H9 (cell line): ENCODE results near the gene ZNF490. TPM values are rescaled to one million over a fixed set of nuclear protein-coding genes. Genes with fewer than 3 reads are reported as not detected.

Source experiments
- DNase-seq: peaks from one replicate; pipeline ENCODE4 v3.0.0-alpha.2; 2017
- H2AFZ ChIP-seq: one replicate; pipeline ENCODE4 v1.6.1; 2013; ENCODE audit warnings: mild to moderate bottlenecking, low read length, control low read depth, moderate library complexity
- H2AK5ac ChIP-seq: 2 replicates; pipeline ENCODE4 v1.6.1; 2013; ENCODE audit warnings: low read length, control low read depth, mixed read lengths; ENCODE audit not compliant: insufficient read length
- H2BK120ac ChIP-seq: one replicate; pipeline ENCODE4 v1.6.1; 2013; ENCODE audit warnings: low read depth, mild to moderate bottlenecking, low read length, control low read depth, inconsistent platforms; ENCODE audit not compliant: poor library complexity, severe bottlenecking
- H2BK12ac ChIP-seq: 2 replicates; pipeline ENCODE4 v1.6.1; 2013; ENCODE audit warnings: low read length, control low read depth, mixed read lengths, low read depth; ENCODE audit not compliant: insufficient read length
- H2BK15ac ChIP-seq: 2 replicates; pipeline ENCODE4 v1.6.1; 2013; ENCODE audit warnings: low read depth, low read length, control low read depth
- H2BK20ac ChIP-seq: one replicate; pipeline ENCODE4 v1.6.1; 2013; ENCODE audit warnings: low read depth, mild to moderate bottlenecking, low read length, control low read depth, inconsistent platforms; ENCODE audit not compliant: poor library complexity, severe bottlenecking
- H2BK5ac ChIP-seq: 2 replicates; pipeline ENCODE4 v1.6.1; 2013; ENCODE audit warnings: low read length, control low read depth, mixed read lengths; ENCODE audit not compliant: insufficient read length
- H3K14ac ChIP-seq: 2 replicates; pipeline ENCODE4 v1.6.1; 2013; ENCODE audit warnings: low read length, control low read depth; ENCODE audit not compliant: insufficient read depth
- H3K18ac ChIP-seq: 2 replicates; pipeline ENCODE4 v1.6.1; 2013; ENCODE audit warnings: low read depth, mild to moderate bottlenecking, mixed read lengths, low read length, control low read depth; ENCODE audit not compliant: insufficient read length
- H3K23ac ChIP-seq: 2 replicates; pipeline ENCODE4 v1.6.1; 2013; ENCODE audit warnings: low read length, control low read depth, mixed read lengths, low read depth; ENCODE audit not compliant: insufficient read length
- H3K23me2 ChIP-seq: 2 replicates; pipeline ENCODE4 v1.6.1; 2013; ENCODE audit warnings: low read depth, mild to moderate bottlenecking, mixed read lengths, low read length, control low read depth; ENCODE audit not compliant: insufficient read length, poor library complexity, severe bottlenecking
- H3K27ac ChIP-seq: 2 replicates; pipeline ENCODE4 v1.5.1; 2013; ENCODE audit warnings: low read length, control low read depth, mixed read lengths, low read depth; ENCODE audit not compliant: insufficient read length
- H3K27me3 ChIP-seq: 2 replicates; pipeline ENCODE4 v1.6.1; 2013; ENCODE audit warnings: low read length, control low read depth, inconsistent platforms; ENCODE audit not compliant: insufficient read depth
- H3K4ac ChIP-seq: 2 replicates; pipeline ENCODE4 v1.6.1; 2013; ENCODE audit warnings: low read depth, mild to moderate bottlenecking, control low read depth, inconsistent platforms, low read length, moderate library complexity
- H3K4me1 ChIP-seq: 2 replicates; pipeline ENCODE4 v1.6.1; 2013; ENCODE audit warnings: low read length, control low read depth, inconsistent platforms; ENCODE audit not compliant: insufficient read depth
- H3K4me2 ChIP-seq: 2 replicates; pipeline ENCODE4 v1.6.1; 2013; ENCODE audit warnings: low read length, control low read depth, mixed read lengths; ENCODE audit not compliant: insufficient read length, insufficient read depth
- H3K56ac ChIP-seq: 2 replicates; pipeline ENCODE4 v1.6.1; 2013; ENCODE audit warnings: low read depth, mild to moderate bottlenecking, mixed read lengths, low read length, control low read depth; ENCODE audit not compliant: insufficient read length
- H3K79me1 ChIP-seq: 2 replicates; pipeline ENCODE4 v1.6.1; 2013; ENCODE audit warnings: low read depth, mild to moderate bottlenecking, moderate library complexity, low read length, control low read depth, inconsistent platforms; ENCODE audit not compliant: insufficient read depth, poor library complexity, severe bottlenecking
- H3K79me2 ChIP-seq: 2 replicates; pipeline ENCODE4 v1.6.1; 2013; ENCODE audit warnings: low read length, control low read depth, inconsistent platforms; ENCODE audit not compliant: insufficient read depth
- H3K9ac ChIP-seq: 2 replicates; pipeline ENCODE4 v1.6.1; 2013; ENCODE audit warnings: low read length, control low read depth, mixed read lengths; ENCODE audit not compliant: insufficient read length; ENCODE audit errors: extremely low read depth
- H3K9me3 ChIP-seq: one replicate; pipeline ENCODE4 v1.6.1; 2013; ENCODE audit warnings: low read depth, low read length, inconsistent platforms; ENCODE audit not compliant: control insufficient read depth
- H3T11ph ChIP-seq: one replicate; pipeline ENCODE4 v1.6.1; 2013; ENCODE audit warnings: mild to moderate bottlenecking, low read length, control low read depth, inconsistent platforms
- H4K20me1 ChIP-seq: one replicate; pipeline ENCODE4 v1.6.1; 2013; ENCODE audit not compliant: control insufficient read depth, insufficient read length, insufficient read depth
- H4K5ac ChIP-seq: 2 replicates; pipeline ENCODE4 v1.6.1; 2013; ENCODE audit warnings: low read depth, mild to moderate bottlenecking, mixed read lengths, low read length, control low read depth; ENCODE audit not compliant: insufficient read length
- H4K8ac ChIP-seq: replicated peaks from 2 replicates; pipeline ENCODE4 v1.6.1; 2013; ENCODE audit warnings: low read length, control low read depth, mixed read lengths, low read depth; ENCODE audit not compliant: insufficient read length
- H4K91ac ChIP-seq: 2 replicates; pipeline ENCODE4 v1.6.1; 2013; ENCODE audit warnings: low read depth, mild to moderate bottlenecking, moderate library complexity, mixed read lengths, low read length, control low read depth; ENCODE audit not compliant: insufficient read length
- H3K27ac Mint-ChIP-seq, 3 experiments: 2 replicates in 2 of 3; 3 replicates in 1 of 3; pipeline ENCODE4 v1.8.0; 2020 to 2021; ENCODE audit warnings: mixed read lengths in 3 of 3, mild to moderate bottlenecking in 1 of 3, moderate library complexity in 1 of 3
- H3K27me3 Mint-ChIP-seq: 2 replicates; pipeline ENCODE4 v1.8.0; 2021; ENCODE audit warnings: low read depth, mild to moderate bottlenecking, moderate library complexity, mixed read lengths
- H3K36me3 Mint-ChIP-seq, 3 experiments: 2 replicates in 2 of 3; 3 replicates in 1 of 3; pipeline ENCODE4 v1.8.0; 2020 to 2021; ENCODE audit warnings: low read depth in 3 of 3, mixed read lengths in 3 of 3; ENCODE audit not compliant: insufficient read depth in 1 of 3
- H3K4me1 Mint-ChIP-seq, 2 experiments: 2 replicates each; pipeline ENCODE4 v1.8.0; 2020; ENCODE audit warnings: mixed read lengths in 2 of 2
- H3K4me3 Mint-ChIP-seq, 2 experiments: 2 replicates in 1 of 2; 3 replicates in 1 of 2; pipeline ENCODE4 v1.8.0; 2020 to 2021; ENCODE audit warnings: mild to moderate bottlenecking in 2 of 2, mixed read lengths in 2 of 2, moderate library complexity in 1 of 2
- H3K9me3 Mint-ChIP-seq, 2 experiments: 2 replicates in 1 of 2; 3 replicates in 1 of 2; pipeline ENCODE4 v1.8.0; 2020; ENCODE audit warnings: mild to moderate bottlenecking in 2 of 2, mixed read lengths in 2 of 2, moderate library complexity in 1 of 2
- WGBS: extraction: QIAGEN DNeasy Blood & Tissue Kit; methylation state at CpG from one replicate; pipeline ENCODE4 v1.1.7; 2013; ENCODE audit warnings: missing lambda C conversion rate, low lambda C conversion rate, mixed read lengths; ENCODE audit not compliant: insufficient read length; ENCODE audit errors: extremely low coverage; 5-methylcytosine and 5-hydroxymethylcytosine counted together
- total RNA-seq: library from RNA; stranded (reverse); gene quantifications from 2 replicates; pipeline ENCODE4 v1.2.1, GENCODE V29; 2021
- TF ChIP-seq, protein P1 (sequence below): fragments of 200-600 bp; sonication (generic); conservative IDR thresholded peaks from 3 replicates; pipeline ENCODE4 v1.8.0; 2021; ENCODE audit warnings: antibody characterized with exemption, mild to moderate bottlenecking

The ZNF490 gene
- total RNA-seq, 1 experiment from 2014 or later = 10.1 TPM

DNA sequence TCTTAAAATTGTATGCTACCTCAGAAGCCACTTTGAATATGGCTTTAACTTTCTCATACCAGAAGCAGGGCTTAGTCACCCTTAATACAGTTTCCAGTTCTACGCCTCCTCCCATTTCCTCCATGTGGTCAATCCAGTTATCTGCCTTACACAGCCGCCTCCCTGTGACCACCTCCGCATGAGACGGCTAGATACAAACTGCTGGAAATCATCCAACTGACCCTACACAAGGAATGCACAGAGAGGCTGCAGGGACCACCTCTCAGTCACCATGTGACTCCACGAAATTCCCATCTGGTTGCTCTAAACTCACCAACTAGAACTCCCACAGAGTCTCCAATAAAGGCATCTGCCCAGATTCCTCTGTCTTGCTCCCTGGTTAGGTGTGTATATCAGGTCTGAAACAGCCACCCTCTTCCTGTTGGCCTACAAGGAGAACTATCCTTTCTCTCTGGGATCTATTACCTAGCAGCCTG is 66.2 kb downstream of the ZNF490 start:
- Histone ChIP-seq H2BK15ac (no peak overlapping the region), H3K79me1 (peaks cover 6% of the 10 kb centered on the region), H3K4me2 (no peak overlapping the region), H3K18ac (no peak overlapping the region), H3T11ph (no peak overlapping the region), H4K8ac (no peak overlapping the region), H3K27ac (no peak overlapping the region), H4K20me1 (no peaks in the 10 kb centered on the region), H3K9me3 (no peaks in the 10 kb centered on the region), H4K5ac (no peak overlapping the region), H3K14ac (no peak overlapping the region), H3K27me3 (no peaks in the 10 kb centered on the region), H3K23ac (no peak overlapping the region), H4K91ac (no peak overlapping the region), H2BK20ac (no peak overlapping the region), H3K9ac (no peak overlapping the region), H3K79me2 (peaks cover 7% of the 10 kb centered on the region; the same call in 1 of the 2 replicates), H2BK5ac (no peak overlapping the region), H3K4ac (no peak overlapping the region), H2BK120ac (no peak overlapping the region), H2AK5ac (no peak overlapping the region), H2BK12ac (no peak overlapping the region), H2AFZ (no peak overlapping the region), H3K4me1 (no peaks in the 10 kb centered on the region), H3K23me2 (no peaks in the 10 kb centered on the region), H3K56ac (no peak overlapping the region)
- Mint-ChIP-seq H3K27ac (no peak overlapping the region), H3K27me3 (no peaks in the 10 kb centered on the region), H3K4me3 (no peak overlapping the region), H3K36me3 (peaks cover 34 to 70% (median 69%) of the 10 kb centered on the region in 3 experiments), H3K4me1 (peaks cover 5 to 15% of the 10 kb centered on the region in 2 experiments; a peak in 3 of 4 replicates), H3K9me3 (peaks cover 20 to 56% of the 10 kb centered on the region in 2 experiments)
- WGBS = no CpG with 5 or more reads among the region's 5 CpGs
- no peak for DNase-seq
- TF ChIP-seq, protein P1, sequence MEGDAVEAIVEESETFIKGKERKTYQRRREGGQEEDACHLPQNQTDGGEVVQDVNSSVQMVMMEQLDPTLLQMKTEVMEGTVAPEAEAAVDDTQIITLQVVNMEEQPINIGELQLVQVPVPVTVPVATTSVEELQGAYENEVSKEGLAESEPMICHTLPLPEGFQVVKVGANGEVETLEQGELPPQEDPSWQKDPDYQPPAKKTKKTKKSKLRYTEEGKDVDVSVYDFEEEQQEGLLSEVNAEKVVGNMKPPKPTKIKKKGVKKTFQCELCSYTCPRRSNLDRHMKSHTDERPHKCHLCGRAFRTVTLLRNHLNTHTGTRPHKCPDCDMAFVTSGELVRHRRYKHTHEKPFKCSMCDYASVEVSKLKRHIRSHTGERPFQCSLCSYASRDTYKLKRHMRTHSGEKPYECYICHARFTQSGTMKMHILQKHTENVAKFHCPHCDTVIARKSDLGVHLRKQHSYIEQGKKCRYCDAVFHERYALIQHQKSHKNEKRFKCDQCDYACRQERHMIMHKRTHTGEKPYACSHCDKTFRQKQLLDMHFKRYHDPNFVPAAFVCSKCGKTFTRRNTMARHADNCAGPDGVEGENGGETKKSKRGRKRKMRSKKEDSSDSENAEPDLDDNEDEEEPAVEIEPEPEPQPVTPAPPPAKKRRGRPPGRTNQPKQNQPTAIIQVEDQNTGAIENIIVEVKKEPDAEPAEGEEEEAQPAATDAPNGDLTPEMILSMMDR = no peak
